ENCODE results near the gene HTT. TPM values are rescaled to one million over a fixed set of nuclear protein-coding genes. Genes with fewer than 3 reads are reported as not detected.

HTT gene
- total RNA-seq, 1 experiment from 2014 or later = 18.4 TPM

- H3K9ac ChIP-seq (ENCODE audit: low read length) = no peak overlapping the region
- no peak overlapping the region for H3K27ac ChIP-seq (ENCODE audit: low read length)
- ATAC-seq (no peak), DNase-seq (no peak)
- H3F3A ChIP-seq (ENCODE audit: low read length, unreplicated experiment) = no peaks in the 10 kb centered on the region
- intact Hi-C loops (cut with micrococcal nuclease) = no loop called here
- H3K36me3 ChIP-seq (ENCODE audit: low read depth, low read length) = peaks cover 8% of the 10 kb centered on the region
- H3K79me2 ChIP-seq (ENCODE audit: low read length) = no peaks in the 10 kb centered on the region
- no peaks in the 10 kb centered on the region for H4K20me1 ChIP-seq (ENCODE audit: low read length)
- POLR2A ChIA-PET (ENCODE audit: unreplicated experiment) = no interaction called here
- H2AFZ ChIP-seq (ENCODE audit: low read length) = no peak overlapping the region
- H3K4me2 ChIP-seq (ENCODE audit: low read length) = no peak overlapping the region
- no peaks in the 10 kb centered on the region for H3K4me1 ChIP-seq (ENCODE audit: insufficient read depth, low read length)
- no peaks in the 10 kb centered on the region for H3K27me3 ChIP-seq (ENCODE audit: low read length)
- TF ChIP-seq CTCF (conservative IDR thresholded peaks at IDR 0.05; ENCODE audit: low read depth, low read length) (no peak), EZH2 (IDR thresholded peaks at IDR 0.05; ENCODE audit: low read length, unreplicated experiment) (no peak), EZH2phosphoT487 (IDR thresholded peaks at IDR 0.05; ENCODE audit: borderline replicate concordance, low read length) (no peak)
- no peaks in the 10 kb centered on the region for H3K9me2 ChIP-seq (replicated peaks; ENCODE audit: low read length)
- no peak overlapping the region for H3K4me3 ChIP-seq (ENCODE audit: low read length)
- BruUV-seq (replicated peaks) = no TSS peak
- no peaks in the 10 kb centered on the region for H3K9me3 ChIP-seq (ENCODE audit: low read length)
- CTCF ChIA-PET = no interaction called here
These were observed 132.1 kb downstream of the HTT start for GRCh38 chr4:3206439-3207100.

- intact Hi-C loops (cut with micrococcal nuclease) = no loop called here
- Histone ChIP-seq H3K4me3 (ENCODE audit: low read length) (no peak overlapping the region), H3F3A (ENCODE audit: low read length, unreplicated experiment) (no peaks in the 10 kb centered on the region), H3K27me3 (ENCODE audit: low read length) (no peaks in the 10 kb centered on the region), H3K9ac (ENCODE audit: low read length) (no peak overlapping the region), H3K27ac (ENCODE audit: low read length) (no peak overlapping the region), H3K9me2 (replicated peaks; ENCODE audit: low read length) (no peaks in the 10 kb centered on the region), H3K36me3 (ENCODE audit: low read depth, low read length) (peaks cover 8% of the 10 kb centered on the region), H4K20me1 (ENCODE audit: low read length) (no peaks in the 10 kb centered on the region), H3K9me3 (ENCODE audit: low read length) (no peaks in the 10 kb centered on the region), H3K79me2 (ENCODE audit: low read length) (no peaks in the 10 kb centered on the region), H2AFZ (ENCODE audit: low read length) (no peak overlapping the region), H3K4me1 (ENCODE audit: insufficient read depth, low read length) (no peaks in the 10 kb centered on the region), H3K4me2 (ENCODE audit: low read length) (no peak overlapping the region)
- ATAC-seq (no peak), DNase-seq (no peak)
- no peak for TF ChIP-seq CTCF (conservative IDR thresholded peaks at IDR 0.05; ENCODE audit: low read depth, low read length)
- no peak for TF ChIP-seq EZH2 (IDR thresholded peaks at IDR 0.05; ENCODE audit: low read length, unreplicated experiment)
- TF ChIP-seq EZH2phosphoT487 (IDR thresholded peaks at IDR 0.05; ENCODE audit: borderline replicate concordance, low read length) = no peak
- ChIA-PET CTCF (no interaction called here), POLR2A (ENCODE audit: unreplicated experiment) (no interaction called here)
- no TSS peak for BruUV-seq (replicated peaks)
These were observed 133.1 kb downstream of the HTT start for GRCh38 chr4:3207531-3208037.

- H3K9me3 ChIP-seq (ENCODE audit: low read length) = no peaks in the 10 kb centered on the region
- H3K4me3 ChIP-seq (ENCODE audit: low read length) = no peak overlapping the region
- TF ChIP-seq EZH2 (IDR thresholded peaks at IDR 0.05; ENCODE audit: low read length, unreplicated experiment) (no peak), CTCF (conservative IDR thresholded peaks at IDR 0.05; ENCODE audit: low read depth, low read length) (no peak), EZH2phosphoT487 (IDR thresholded peaks at IDR 0.05; ENCODE audit: borderline replicate concordance, low read length) (no peak)
- H3K27ac ChIP-seq (ENCODE audit: low read length) = no peak overlapping the region
- no peak overlapping the region for H3K4me2 ChIP-seq (ENCODE audit: low read length)
- DNase-seq (no peak), ATAC-seq (no peak)
- no peaks in the 10 kb centered on the region for H3K79me2 ChIP-seq (ENCODE audit: low read length)
- peaks cover 8% of the 10 kb centered on the region for H3K36me3 ChIP-seq (ENCODE audit: low read depth, low read length)
- no peak overlapping the region for H2AFZ ChIP-seq (ENCODE audit: low read length)
- BruUV-seq (replicated peaks) = no TSS peak
- no peaks in the 10 kb centered on the region for H4K20me1 ChIP-seq (ENCODE audit: low read length)
- H3K27me3 ChIP-seq (ENCODE audit: low read length) = no peaks in the 10 kb centered on the region
- no peak overlapping the region for H3K9ac ChIP-seq (ENCODE audit: low read length)
- POLR2A ChIA-PET (ENCODE audit: unreplicated experiment) = no interaction called here
- no peaks in the 10 kb centered on the region for H3F3A ChIP-seq (ENCODE audit: low read length, unreplicated experiment)
- intact Hi-C loops (cut with micrococcal nuclease) = no loop called here
- H3K9me2 ChIP-seq (replicated peaks; ENCODE audit: low read length) = no peaks in the 10 kb centered on the region
- H3K4me1 ChIP-seq (ENCODE audit: insufficient read depth, low read length) = no peaks in the 10 kb centered on the region
- CTCF ChIA-PET = no interaction called here
These were observed 134.3 kb downstream of the HTT start for GRCh38 chr4:3208826-3209225.
